Raji (cell line): ENCODE measurements around the gene LYST.

ENCODE experiments used
- POLR2A ChIP-seq: IDR thresholded peaks from 2 replicates; pipeline ENCODE4 v1.6.1; 2011; ENCODE audit warnings: low read depth, low read length, control low read depth; ENCODE audit not compliant: insufficient read depth

LYST gene

DNA sequence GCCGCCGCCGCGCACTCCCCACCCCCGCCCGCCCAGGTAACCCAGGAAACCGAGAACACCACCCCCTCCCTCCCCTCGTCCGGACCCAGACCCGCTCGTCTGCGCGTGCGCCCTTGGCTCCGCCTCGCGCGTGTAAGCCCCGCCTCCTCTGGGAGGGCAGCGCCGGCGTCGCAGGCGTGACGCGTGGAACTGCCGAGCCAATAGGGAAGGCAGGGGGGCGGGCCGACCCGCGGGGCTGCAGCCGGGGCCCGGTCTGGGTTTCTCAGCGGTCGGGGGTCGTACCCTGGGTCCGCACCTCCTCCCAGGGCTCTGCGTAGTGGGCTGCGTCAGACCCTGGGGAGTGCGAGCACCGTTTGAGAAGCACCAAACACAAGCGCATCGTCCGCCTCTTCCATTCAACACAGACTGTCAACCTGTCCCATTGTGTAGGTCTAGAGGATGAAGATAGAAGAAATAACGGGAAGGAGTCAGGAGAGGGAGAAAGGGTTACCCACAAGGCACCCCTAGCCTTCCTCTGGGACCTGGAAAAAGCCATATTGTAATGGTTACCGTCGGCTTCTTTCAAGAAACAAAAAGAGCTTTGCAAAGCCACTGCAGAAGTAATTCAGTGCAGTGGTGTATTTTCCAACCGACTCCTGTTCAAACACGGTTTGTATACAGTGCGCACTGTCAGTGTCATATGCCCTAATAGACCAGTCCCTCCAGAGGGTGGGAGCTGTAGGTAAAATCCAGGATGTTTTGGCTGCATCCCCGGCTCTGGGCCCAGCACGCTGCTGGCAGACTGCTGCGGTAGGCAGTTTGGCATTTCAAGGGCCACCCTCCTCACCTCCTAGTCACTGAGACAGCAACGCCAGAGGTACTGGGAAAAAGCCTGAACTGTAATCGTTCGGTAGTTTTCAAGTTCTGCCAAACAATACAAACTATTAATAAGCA is 473 bp upstream of the LYST start:
- peak; percentile 89 for TF ChIP-seq POLR2A

DNA sequence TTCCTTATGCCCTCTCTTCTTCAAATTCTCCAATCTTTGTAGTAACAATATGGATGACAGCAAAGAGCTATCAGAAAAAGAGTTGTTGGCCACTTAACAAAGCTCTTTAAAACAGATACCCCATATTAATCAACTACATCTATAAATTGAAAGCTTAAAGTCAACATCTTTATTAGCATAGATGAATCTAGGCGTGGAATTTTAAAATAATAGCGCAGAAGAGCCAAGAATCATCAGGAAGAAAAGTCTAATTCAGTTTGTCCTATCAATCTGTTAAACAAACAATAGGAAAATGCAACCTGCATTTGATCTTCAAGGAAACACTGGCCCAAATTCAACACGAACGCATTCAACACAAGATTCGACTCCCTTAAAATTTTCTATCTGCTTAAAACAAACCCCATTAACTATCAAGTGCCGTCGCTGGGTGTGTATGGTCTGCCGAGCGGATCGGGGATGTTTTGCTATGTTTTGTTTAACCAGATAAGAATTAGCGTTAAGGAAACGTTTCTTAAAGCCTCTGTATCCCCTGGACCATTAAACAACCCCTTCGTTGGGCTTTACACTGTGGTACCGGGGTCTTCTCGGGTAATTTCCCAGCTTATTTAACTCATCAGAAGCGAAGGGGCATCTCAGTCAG is 1.0 kb downstream of the LYST start:
- no peak for TF ChIP-seq POLR2A

DNA sequence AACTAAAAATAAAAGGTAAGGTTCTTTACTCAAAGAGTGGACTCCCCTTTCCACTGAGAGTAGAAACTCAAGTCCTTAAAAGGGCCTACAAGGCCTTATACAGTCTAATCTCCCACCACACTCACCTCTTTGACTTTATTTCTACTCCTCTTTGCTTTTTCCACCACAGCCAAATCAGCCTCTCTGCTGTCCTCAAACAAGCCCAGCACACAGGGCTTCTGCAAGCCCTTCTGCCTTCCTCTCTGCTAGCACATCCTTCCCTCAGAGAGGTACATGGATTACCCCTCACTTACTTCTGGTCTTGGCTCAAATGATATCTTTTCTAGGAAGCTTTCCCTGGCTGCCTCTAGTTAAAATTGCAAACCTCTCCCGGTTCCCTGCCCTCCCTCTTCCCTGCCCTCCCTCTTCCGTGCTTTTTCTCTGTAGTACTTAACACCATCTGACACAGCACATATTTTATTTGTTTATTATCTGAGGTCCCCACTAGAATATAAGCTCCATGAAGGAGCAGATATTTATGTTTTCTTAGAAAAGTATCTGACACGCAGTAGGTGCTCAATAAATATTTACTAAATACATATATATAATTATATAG is 1.7 kb downstream of the LYST start:
- no peak for TF ChIP-seq POLR2A

DNA sequence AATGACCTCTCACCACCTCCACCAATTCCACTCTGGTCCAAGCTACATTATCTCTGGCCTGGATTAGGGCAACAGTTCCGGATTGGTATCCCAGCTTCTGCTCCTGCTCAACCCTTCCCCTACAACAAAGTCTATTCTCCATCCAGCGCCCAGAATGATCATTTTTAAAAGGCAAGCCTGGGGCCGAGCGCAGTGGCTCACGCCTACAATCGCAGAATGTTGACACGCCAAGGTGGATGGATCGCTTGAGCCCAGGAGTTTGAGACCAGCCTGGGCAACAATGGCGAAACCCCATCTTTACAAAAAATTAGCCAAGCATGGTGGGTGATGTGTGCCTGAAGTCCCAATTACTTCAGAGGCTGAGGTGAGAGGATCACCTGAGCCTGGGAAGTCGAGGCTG is 2.2 kb downstream of the LYST start:
- TF ChIP-seq POLR2A: no peak

DNA sequence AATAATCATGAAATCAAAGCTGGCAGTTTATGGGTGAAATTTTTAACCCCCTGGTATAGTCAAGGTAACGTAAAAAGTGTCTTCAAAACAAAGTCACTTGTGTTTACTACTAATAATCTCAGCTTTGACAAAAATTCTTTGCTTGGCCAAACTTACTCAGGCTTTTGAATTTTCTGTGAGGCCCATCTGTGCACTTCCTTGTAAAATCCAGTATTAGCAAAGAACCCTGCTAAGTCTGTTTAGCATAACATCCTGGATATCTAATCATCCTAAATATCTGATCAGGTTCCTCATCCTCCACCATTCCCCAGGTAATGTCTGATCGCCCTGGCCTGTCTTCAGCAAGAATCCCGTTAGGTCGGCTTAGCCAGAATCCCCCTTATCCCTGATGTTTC is 3.0 kb downstream of the LYST start:
- no peak for TF ChIP-seq POLR2A

DNA sequence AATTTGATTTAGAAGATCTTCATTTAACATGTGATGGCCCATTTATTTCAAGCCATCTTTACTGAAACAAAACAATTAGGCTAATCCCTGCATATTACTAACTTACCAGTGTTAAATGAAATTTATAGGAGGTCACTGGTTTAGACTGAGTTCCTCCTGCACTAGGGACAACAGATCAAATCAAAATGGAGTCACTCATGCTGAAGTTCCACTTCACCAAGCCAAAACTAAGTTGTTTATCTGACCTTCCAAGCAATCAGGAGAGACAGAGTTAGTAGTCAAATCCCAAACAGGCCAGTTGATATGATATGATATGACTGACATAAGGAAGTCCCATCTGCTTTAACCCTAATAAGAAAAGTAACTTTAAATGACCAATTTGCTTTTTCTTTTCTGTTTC is 4.8 kb downstream of the LYST start:
- no peak for TF ChIP-seq POLR2A

- no peak for TF ChIP-seq POLR2A
Observed at GRCh38 chr1:235860829-235861228, 5.9 kb downstream of the LYST start.

GRCh38 chr1:235859789-235860188 is 6.9 kb downstream of the LYST start:
- no peak for TF ChIP-seq POLR2A

DNA sequence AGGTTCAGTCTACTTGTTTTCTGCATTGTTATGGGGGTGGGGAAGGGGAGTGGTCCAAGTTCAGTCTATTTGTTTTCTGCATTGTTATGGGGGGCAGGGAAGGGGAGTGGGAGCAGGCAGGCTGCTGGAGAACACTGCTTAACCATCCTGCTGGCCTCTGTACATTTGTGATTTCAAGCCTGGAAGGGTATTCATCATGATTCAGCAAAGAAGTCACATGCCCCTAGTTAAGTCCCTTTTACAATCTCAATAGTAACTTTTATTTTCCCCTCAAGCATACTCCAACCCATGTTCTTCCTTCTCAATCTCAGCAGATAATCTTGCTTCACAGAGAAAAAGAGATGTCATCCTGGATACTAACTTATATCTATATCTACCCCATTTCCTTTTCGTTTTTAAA is 7.9 kb downstream of the LYST start:
- no peak for TF ChIP-seq POLR2A

- TF ChIP-seq POLR2A: no peak
Observed at GRCh38 chr1:235857756-235858155, 8.9 kb downstream of the LYST start.

- TF ChIP-seq POLR2A: no peak
Observed at GRCh38 chr1:235855811-235856429, 10.8 kb downstream of the LYST start.

GRCh38 chr1:235854347-235854746 is 12.4 kb downstream of the LYST start:
- no peak for TF ChIP-seq POLR2A

DNA sequence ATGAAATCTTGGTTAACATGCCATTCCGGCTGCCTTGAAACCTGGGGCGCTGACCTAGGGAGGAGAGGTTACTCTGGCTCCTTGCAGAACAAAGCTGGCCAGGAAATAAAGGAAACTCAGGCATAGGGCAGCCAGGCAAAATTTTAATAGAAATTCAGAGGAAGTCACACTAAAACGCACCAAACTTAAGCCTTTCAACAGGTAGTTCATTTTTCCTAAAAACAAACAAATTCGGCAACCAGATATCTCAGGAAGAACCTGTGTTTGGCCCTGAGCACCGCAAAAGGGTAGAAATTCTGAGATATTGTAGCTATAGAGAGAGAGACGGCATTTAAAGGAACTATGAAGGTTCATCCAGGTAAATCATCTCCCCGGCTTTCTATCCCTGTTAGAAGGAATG is 13.1 kb downstream of the LYST start:
- TF ChIP-seq POLR2A: no peak

DNA sequence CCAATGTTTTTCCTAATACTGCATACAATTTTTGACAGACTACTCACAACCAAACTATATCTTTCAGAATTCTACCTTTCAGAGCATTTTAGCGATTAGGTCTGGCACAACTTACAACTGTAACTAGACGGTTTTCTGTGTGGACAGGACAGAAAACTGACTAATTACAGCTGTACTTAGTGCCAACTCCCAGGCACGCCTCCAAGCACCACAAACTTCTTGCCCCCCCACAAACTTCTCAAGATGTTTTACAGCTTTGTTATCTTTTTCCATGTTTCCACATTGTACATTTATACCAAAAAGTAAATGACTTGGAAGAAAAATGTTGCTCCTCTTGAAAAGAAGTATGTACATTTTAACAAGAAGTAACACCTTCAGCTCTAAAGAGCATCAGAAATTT is 13.8 kb downstream of the LYST start:
- TF ChIP-seq POLR2A: no peak

- no peak for TF ChIP-seq POLR2A
Observed at GRCh38 chr1:235851939-235852338, 14.8 kb downstream of the LYST start.

GRCh38 chr1:235844776-235845175 is 21.9 kb downstream of the LYST start:
- TF ChIP-seq POLR2A: no peak

GRCh38 chr1:235843461-235843961 is 23.2 kb downstream of the LYST start:
- no peak for TF ChIP-seq POLR2A
